GM23338 (cell line): Measurements from ENCODE around the gene GRID2. TPM values are rescaled to one million over a fixed set of nuclear protein-coding genes. Genes with fewer than 3 reads are reported as not detected.

ENCODE experiments used
- ATAC-seq: fragments of 200-7000 bp; cut with Tn5 transposase; 3 replicates; pipeline ENCODE4 v1.9.1; 2020
- DNase-seq: peaks from one replicate; pipeline ENCODE4 v3.0.0-alpha.2; 2015; ENCODE audit warnings: low spot score
- H2AFZ ChIP-seq: fragments of 200-600 bp; sonication (generic); 2 replicates; pipeline ENCODE4 v1.8.0; 2016; ENCODE audit warnings: antibody characterized with exemption, mild to moderate bottlenecking, moderate library complexity
- H3F3A ChIP-seq: fragments of 200-600 bp; sonication (generic); replicated peaks from 2 replicates; pipeline ENCODE4 v1.8.0; 2017; ENCODE audit warnings: antibody characterized with exemption, mixed run types, low read depth
- H3K27ac ChIP-seq: fragments of 200-600 bp; sonication (generic); 2 replicates; pipeline ENCODE4 v1.6.1; 2016; ENCODE audit warnings: low read depth
- H3K27me3 ChIP-seq: fragments of 200-600 bp; sonication (generic); 2 replicates; pipeline ENCODE4 v1.8.0; 2016; ENCODE audit warnings: mild to moderate bottlenecking, mixed run types, moderate library complexity; ENCODE audit not compliant: insufficient read depth
- H3K36me3 ChIP-seq: fragments of 200-600 bp; sonication (generic); 2 replicates; pipeline ENCODE4 v1.8.0; 2016; ENCODE audit warnings: mild to moderate bottlenecking; ENCODE audit not compliant: insufficient read depth
- H3K4me1 ChIP-seq: fragments of 200-600 bp; sonication (generic); 2 replicates; pipeline ENCODE4 v1.8.0; 2016; ENCODE audit warnings: mild to moderate bottlenecking, moderate library complexity; ENCODE audit not compliant: insufficient read depth
- H3K4me2 ChIP-seq: fragments of 200-600 bp; sonication (generic); 2 replicates; pipeline ENCODE4 v1.7.1; 2017; ENCODE audit warnings: mixed run types
- H3K4me3 ChIP-seq: fragments of 200-600 bp; sonication (generic); 2 replicates; pipeline ENCODE4 v1.6.1; 2016; ENCODE audit warnings: mixed run types
- H3K79me2 ChIP-seq: fragments of 200-600 bp; sonication (generic); replicated peaks from 2 replicates; pipeline ENCODE4 v1.8.0; 2017; ENCODE audit warnings: mild to moderate bottlenecking; ENCODE audit not compliant: insufficient read depth
- H3K9me2 ChIP-seq: fragments of 200-600 bp; sonication (generic); 2 replicates; pipeline ENCODE4 v1.8.0; 2017; ENCODE audit not compliant: insufficient read depth
- H4K20me1 ChIP-seq: fragments of 200-600 bp; sonication (generic); replicated peaks from 2 replicates; pipeline ENCODE4 v1.8.0; 2017; ENCODE audit warnings: mild to moderate bottlenecking; ENCODE audit not compliant: insufficient read depth
- H3K27ac Mint-ChIP-seq: 2 replicates; pipeline ENCODE4 v1.8.0; 2020; ENCODE audit warnings: inconsistent platforms, mild to moderate bottlenecking, moderate library complexity, mixed read lengths
- H3K27me3 Mint-ChIP-seq: 3 replicates; pipeline ENCODE4 v1.8.0; 2022; ENCODE audit warnings: low read depth, mild to moderate bottlenecking, moderate library complexity, mixed read lengths, inconsistent platforms; ENCODE audit not compliant: insufficient read depth, poor library complexity
- H3K36me3 Mint-ChIP-seq: 3 replicates; pipeline ENCODE4 v1.8.0; 2021; ENCODE audit warnings: low read depth, mild to moderate bottlenecking, inconsistent platforms, moderate library complexity, mixed read lengths
- H3K4me1 Mint-ChIP-seq: 3 replicates; pipeline ENCODE4 v1.8.0; 2020; ENCODE audit warnings: mild to moderate bottlenecking, inconsistent platforms, mixed read lengths
- H3K4me3 Mint-ChIP-seq: 3 replicates; pipeline ENCODE4 v1.8.0; 2021; ENCODE audit warnings: moderate library complexity, mild to moderate bottlenecking, inconsistent platforms, mixed read lengths
- H3K9me3 Mint-ChIP-seq: 3 replicates; pipeline ENCODE4 v1.8.0; 2020; ENCODE audit warnings: moderate library complexity, mild to moderate bottlenecking, inconsistent platforms, mixed read lengths
- CREB1 ChIP-seq: fragments of 250-450 bp; sonication (Bioruptor Pico); IDR thresholded peaks from 2 replicates; pipeline ENCODE4 v1.5.0; 2020; ENCODE audit warnings: low read depth, mild to moderate bottlenecking, moderate library complexity
- EZH2 ChIP-seq: fragments of 200-600 bp; sonication (generic); IDR thresholded peaks from one replicate; pipeline ENCODE4 v1.8.0; 2017; ENCODE audit warnings: antibody characterized with exemption, mild to moderate bottlenecking, low read depth; ENCODE audit not compliant: unreplicated experiment
- EZH2phosphoT487 ChIP-seq: fragments of 200-600 bp; sonication (generic); IDR thresholded peaks from one replicate; pipeline ENCODE4 v1.8.1; 2018; ENCODE audit warnings: antibody characterized with exemption; ENCODE audit not compliant: unreplicated experiment
- JUNB ChIP-seq: IDR thresholded peaks from one replicate; pipeline ENCODE4 v1.6.1; 2016; ENCODE audit warnings: antibody characterized with exemption; ENCODE audit not compliant: unreplicated experiment
- NANOG ChIP-seq: IDR thresholded peaks from 2 replicates; pipeline ENCODE4 v1.6.1; 2016; ENCODE audit warnings: antibody characterized with exemption, borderline replicate concordance
- POLR2AphosphoS5 ChIP-seq: IDR thresholded peaks from 2 replicates; pipeline ENCODE4 v1.6.1; 2016; ENCODE audit warnings: antibody characterized with exemption, low read depth
- STAT1 ChIP-seq: IDR thresholded peaks from one replicate; pipeline ENCODE4 v1.6.1; 2016; ENCODE audit warnings: antibody characterized with exemption; ENCODE audit not compliant: unreplicated experiment
- ZNF114 ChIP-seq: fragments of 250-450 bp; sonication (Bioruptor Pico); IDR thresholded peaks from 2 replicates; pipeline ENCODE4 v1.5.0; 2020; ENCODE audit warnings: mild to moderate bottlenecking, moderate library complexity
- ZNF331 ChIP-seq: fragments of 250-450 bp; sonication (Bioruptor Pico); IDR thresholded peaks from 2 replicates; pipeline ENCODE4 v1.5.0; 2020; ENCODE audit warnings: low read depth, mild to moderate bottlenecking, moderate library complexity
- polyA plus RNA-seq: library from polyadenylated mRNA; unstranded; fragments of >200 nt; fragmentation: Nextera tagmentation; extraction: Ambion mirVana; gene quantifications from 2 replicates; pipeline ENCODE4 v1.2.1, GENCODE V29; 2016
- total RNA-seq: library from RNA; depleted of rRNA; stranded (reverse); fragments of >200 nt; shearing (Covaris generic); gene quantifications from 2 replicates; pipeline ENCODE4 v1.2.3, GENCODE V29; 2014
- TF ChIP-seq, protein P1 (sequence below): fragments of 250-450 bp; sonication (Bioruptor Pico); IDR thresholded peaks from 2 replicates; pipeline ENCODE4 v1.5.0; 2020; ENCODE audit warnings: mild to moderate bottlenecking, moderate library complexity
- TF ChIP-seq, protein P2 (sequence below): IDR thresholded peaks from one replicate; pipeline ENCODE4 v1.6.1; 2018; ENCODE audit warnings: antibody characterized with exemption; ENCODE audit not compliant: unreplicated experiment
- TF ChIP-seq, protein P3 (sequence below), 2 experiments: fragments of 200-600 bp in 1 of 2; sonication (generic) in 1 of 2; conservative IDR thresholded peaks; 2 replicates each; pipeline versions ENCODE4 v1.5.1 to v1.6.1; 2016 to 2017; ENCODE audit warnings: antibody characterized with exemption in 2 of 2, low read depth in 2 of 2, mild to moderate bottlenecking in 2 of 2, moderate library complexity in 1 of 2
- TF ChIP-seq, protein P4 (sequence below): IDR thresholded peaks from 2 replicates; pipeline ENCODE4 v1.6.1; 2016; ENCODE audit warnings: antibody characterized with exemption

GRID2 gene
- total and polyA plus RNA-seq, 2 experiments from 2014 or later, result 19.9 to 65.4 TPM

DNA sequence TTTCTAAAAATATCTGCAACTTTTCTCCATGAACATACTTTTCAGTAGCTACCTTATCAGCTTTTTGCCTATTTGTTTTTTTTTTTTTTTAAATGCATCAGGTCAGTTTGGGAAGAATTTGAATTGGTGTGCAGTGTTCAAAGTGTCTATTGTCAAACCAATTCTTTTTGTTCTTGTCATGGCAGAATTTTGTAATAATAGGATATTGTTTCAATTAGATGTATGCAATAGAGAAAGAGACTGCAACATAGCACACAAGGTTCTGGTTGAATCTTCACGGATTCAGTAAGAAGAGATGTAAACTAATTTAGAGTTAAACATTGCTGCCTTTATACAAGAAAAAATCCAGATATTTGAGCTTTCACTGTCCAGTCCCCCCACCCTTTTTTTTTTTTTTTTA is 277.1 kb downstream of the GRID2 start:
- H3K27me3 Mint-ChIP-seq, result peaks cover 4% of the 10 kb centered on the region
- ATAC-seq (no peak), DNase-seq (no peak)
- H3F3A ChIP-seq, result no peaks in the 10 kb centered on the region
- H3K4me1 ChIP-seq, result no peaks in the 10 kb centered on the region
- TF ChIP-seq, protein P1, sequence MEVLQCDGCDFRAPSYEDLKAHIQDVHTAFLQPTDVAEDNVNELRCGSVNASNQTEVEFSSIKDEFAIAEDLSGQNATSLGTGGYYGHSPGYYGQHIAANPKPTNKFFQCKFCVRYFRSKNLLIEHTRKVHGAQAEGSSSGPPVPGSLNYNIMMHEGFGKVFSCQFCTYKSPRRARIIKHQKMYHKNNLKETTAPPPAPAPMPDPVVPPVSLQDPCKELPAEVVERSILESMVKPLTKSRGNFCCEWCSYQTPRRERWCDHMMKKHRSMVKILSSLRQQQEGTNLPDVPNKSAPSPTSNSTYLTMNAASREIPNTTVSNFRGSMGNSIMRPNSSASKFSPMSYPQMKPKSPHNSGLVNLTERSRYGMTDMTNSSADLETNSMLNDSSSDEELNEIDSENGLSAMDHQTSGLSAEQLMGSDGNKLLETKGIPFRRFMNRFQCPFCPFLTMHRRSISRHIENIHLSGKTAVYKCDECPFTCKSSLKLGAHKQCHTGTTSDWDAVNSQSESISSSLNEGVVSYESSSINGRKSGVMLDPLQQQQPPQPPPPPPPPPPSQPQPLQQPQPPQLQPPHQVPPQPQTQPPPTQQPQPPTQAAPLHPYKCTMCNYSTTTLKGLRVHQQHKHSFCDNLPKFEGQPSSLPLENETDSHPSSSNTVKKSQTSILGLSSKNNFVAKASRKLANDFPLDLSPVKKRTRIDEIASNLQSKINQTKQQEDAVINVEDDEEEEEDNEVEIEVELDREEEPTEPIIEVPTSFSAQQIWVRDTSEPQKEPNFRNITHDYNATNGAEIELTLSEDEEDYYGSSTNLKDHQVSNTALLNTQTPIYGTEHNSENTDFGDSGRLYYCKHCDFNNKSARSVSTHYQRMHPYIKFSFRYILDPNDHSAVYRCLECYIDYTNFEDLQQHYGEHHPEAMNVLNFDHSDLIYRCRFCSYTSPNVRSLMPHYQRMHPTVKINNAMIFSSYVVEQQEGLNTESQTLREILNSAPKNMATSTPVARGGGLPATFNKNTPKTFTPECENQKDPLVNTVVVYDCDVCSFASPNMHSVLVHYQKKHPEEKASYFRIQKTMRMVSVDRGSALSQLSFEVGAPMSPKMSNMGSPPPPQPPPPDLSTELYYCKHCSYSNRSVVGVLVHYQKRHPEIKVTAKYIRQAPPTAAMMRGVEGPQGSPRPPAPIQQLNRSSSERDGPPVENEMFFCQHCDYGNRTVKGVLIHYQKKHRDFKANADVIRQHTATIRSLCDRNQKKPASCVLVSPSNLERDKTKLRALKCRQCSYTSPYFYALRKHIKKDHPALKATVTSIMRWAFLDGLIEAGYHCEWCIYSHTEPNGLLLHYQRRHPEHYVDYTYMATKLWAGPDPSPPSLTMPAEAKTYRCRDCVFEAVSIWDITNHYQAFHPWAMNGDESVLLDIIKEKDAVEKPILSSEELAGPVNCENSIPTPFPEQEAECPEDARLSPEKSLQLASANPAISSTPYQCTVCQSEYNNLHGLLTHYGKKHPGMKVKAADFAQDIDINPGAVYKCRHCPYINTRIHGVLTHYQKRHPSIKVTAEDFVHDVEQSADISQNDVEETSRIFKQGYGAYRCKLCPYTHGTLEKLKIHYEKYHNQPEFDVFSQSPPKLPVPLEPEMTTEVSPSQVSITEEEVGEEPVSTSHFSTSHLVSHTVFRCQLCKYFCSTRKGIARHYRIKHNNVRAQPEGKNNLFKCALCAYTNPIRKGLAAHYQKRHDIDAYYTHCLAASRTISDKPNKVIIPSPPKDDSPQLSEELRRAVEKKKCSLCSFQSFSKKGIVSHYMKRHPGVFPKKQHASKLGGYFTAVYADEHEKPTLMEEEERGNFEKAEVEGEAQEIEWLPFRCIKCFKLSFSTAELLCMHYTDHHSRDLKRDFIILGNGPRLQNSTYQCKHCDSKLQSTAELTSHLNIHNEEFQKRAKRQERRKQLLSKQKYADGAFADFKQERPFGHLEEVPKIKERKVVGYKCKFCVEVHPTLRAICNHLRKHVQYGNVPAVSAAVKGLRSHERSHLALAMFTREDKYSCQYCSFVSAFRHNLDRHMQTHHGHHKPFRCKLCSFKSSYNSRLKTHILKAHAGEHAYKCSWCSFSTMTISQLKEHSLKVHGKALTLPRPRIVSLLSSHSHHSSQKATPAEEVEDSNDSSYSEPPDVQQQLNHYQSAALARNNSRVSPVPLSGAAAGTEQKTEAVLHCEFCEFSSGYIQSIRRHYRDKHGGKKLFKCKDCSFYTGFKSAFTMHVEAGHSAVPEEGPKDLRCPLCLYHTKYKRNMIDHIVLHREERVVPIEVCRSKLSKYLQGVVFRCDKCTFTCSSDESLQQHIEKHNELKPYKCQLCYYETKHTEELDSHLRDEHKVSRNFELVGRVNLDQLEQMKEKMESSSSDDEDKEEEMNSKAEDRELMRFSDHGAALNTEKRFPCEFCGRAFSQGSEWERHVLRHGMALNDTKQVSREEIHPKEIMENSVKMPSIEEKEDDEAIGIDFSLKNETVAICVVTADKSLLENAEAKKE (CRISPR knock-in tag), result no peak
- TF ChIP-seq, protein P2, sequence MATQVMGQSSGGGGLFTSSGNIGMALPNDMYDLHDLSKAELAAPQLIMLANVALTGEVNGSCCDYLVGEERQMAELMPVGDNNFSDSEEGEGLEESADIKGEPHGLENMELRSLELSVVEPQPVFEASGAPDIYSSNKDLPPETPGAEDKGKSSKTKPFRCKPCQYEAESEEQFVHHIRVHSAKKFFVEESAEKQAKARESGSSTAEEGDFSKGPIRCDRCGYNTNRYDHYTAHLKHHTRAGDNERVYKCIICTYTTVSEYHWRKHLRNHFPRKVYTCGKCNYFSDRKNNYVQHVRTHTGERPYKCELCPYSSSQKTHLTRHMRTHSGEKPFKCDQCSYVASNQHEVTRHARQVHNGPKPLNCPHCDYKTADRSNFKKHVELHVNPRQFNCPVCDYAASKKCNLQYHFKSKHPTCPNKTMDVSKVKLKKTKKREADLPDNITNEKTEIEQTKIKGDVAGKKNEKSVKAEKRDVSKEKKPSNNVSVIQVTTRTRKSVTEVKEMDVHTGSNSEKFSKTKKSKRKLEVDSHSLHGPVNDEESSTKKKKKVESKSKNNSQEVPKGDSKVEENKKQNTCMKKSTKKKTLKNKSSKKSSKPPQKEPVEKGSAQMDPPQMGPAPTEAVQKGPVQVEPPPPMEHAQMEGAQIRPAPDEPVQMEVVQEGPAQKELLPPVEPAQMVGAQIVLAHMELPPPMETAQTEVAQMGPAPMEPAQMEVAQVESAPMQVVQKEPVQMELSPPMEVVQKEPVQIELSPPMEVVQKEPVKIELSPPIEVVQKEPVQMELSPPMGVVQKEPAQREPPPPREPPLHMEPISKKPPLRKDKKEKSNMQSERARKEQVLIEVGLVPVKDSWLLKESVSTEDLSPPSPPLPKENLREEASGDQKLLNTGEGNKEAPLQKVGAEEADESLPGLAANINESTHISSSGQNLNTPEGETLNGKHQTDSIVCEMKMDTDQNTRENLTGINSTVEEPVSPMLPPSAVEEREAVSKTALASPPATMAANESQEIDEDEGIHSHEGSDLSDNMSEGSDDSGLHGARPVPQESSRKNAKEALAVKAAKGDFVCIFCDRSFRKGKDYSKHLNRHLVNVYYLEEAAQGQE, result no peak
- TF ChIP-seq NANOG (no peak), ZNF331 (CRISPR knock-in tag) (no peak), POLR2AphosphoS5 (no peak), JUNB (no peak), CREB1 (CRISPR knock-in tag) (no peak), EZH2 (no peak), EZH2phosphoT487 (no peak), ZNF114 (no peak), STAT1 (no peak)
- TF ChIP-seq, protein P3, sequence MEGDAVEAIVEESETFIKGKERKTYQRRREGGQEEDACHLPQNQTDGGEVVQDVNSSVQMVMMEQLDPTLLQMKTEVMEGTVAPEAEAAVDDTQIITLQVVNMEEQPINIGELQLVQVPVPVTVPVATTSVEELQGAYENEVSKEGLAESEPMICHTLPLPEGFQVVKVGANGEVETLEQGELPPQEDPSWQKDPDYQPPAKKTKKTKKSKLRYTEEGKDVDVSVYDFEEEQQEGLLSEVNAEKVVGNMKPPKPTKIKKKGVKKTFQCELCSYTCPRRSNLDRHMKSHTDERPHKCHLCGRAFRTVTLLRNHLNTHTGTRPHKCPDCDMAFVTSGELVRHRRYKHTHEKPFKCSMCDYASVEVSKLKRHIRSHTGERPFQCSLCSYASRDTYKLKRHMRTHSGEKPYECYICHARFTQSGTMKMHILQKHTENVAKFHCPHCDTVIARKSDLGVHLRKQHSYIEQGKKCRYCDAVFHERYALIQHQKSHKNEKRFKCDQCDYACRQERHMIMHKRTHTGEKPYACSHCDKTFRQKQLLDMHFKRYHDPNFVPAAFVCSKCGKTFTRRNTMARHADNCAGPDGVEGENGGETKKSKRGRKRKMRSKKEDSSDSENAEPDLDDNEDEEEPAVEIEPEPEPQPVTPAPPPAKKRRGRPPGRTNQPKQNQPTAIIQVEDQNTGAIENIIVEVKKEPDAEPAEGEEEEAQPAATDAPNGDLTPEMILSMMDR (conservative IDR thresholded peaks at IDR 0.05; ENCODE audit: low read depth in 2 of 2), result no peak
- TF ChIP-seq, protein P4, sequence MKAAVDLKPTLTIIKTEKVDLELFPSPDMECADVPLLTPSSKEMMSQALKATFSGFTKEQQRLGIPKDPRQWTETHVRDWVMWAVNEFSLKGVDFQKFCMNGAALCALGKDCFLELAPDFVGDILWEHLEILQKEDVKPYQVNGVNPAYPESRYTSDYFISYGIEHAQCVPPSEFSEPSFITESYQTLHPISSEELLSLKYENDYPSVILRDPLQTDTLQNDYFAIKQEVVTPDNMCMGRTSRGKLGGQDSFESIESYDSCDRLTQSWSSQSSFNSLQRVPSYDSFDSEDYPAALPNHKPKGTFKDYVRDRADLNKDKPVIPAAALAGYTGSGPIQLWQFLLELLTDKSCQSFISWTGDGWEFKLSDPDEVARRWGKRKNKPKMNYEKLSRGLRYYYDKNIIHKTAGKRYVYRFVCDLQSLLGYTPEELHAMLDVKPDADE, result no peak
- peaks cover 10% of the 10 kb centered on the region; the same call in 1 of the 2 replicates for H4K20me1 ChIP-seq
- no peaks in the 10 kb centered on the region for H3K36me3 ChIP-seq
- H3K4me3 ChIP-seq, result no peak overlapping the region
- H3K79me2 ChIP-seq, result peaks cover 82% of the 10 kb centered on the region
- no peak overlapping the region for H3K4me3 Mint-ChIP-seq
- H3K27ac ChIP-seq, result no peak overlapping the region
- peaks cover 8% of the 10 kb centered on the region for H3K36me3 Mint-ChIP-seq
- H3K27me3 ChIP-seq, result no peaks in the 10 kb centered on the region
- no peak overlapping the region for H3K4me2 ChIP-seq
- no peaks in the 10 kb centered on the region for H3K9me3 Mint-ChIP-seq
- 0 out of 2 replicates have a peak, but pooled peaks cover under 1% of the 10 kb centered on the region for H3K9me2 ChIP-seq
- H3K4me1 Mint-ChIP-seq, result peaks cover 23% of the 10 kb centered on the region
- H3K27ac Mint-ChIP-seq, result peak overlapping the region; percentile 41; the same call in 1 of the 2 replicates
- no peak overlapping the region for H2AFZ ChIP-seq
